OCI-LY1 (cell line): ENCODE measurements around the gene AJAP1.

Experiments used
- EZH2 ChIP-seq: fragments of 200-600 bp; sonication (generic), shearing (Covaris generic); IDR thresholded peaks from 2 replicates; pipeline ENCODE4 v1.8.0; 2017; ENCODE audit warnings: borderline replicate concordance, mixed run types, mild to moderate bottlenecking, antibody characterized with exemption, low read length, moderate library complexity, mixed read lengths
- TF ChIP-seq, protein P1 (sequence below): fragments of 200-600 bp; sonication (generic), shearing (Covaris generic); IDR thresholded peaks from 2 replicates; pipeline ENCODE4 v1.5.1; 2017; ENCODE audit warnings: mild to moderate bottlenecking, antibody characterized with exemption, low read length, moderate library complexity, mixed read lengths

DNA sequence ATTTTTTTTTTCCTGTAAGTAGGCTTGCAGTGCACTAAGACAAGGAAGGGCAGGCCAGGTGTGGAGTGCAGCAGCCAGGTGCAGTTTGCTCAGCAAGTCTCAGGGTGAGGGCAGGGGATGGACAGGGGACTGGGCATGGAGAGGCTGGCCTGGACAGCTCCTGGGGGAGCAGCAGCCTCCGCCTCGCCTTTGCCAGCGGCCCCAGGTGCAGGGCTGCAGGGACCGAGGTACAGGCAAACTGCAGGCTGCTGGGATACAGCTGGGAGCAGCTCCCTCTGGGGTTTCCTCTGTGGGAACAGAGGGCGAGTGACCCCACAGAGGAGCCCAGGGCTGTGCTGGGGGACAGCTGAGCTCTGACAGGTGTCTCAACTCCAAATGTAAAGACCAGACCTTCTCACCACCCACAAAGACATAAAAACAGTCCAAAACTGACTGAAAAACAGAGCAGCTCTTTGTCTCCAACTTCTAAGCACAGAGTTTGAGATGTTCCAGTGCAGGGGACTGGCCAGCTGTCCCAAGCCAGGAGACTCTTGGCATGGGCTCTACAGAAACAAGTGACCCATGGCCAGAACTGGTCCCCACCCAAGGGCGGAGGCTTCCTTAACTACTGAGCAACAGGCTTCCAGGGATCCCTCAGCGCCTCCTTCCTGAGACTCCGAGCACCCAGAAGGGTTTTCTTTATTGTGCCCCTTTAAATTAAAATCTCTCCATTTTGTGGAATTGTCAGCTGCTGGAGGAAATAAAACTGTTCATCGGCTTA is 27.7 kb upstream of the AJAP1 start:
- TF ChIP-seq, protein P1, sequence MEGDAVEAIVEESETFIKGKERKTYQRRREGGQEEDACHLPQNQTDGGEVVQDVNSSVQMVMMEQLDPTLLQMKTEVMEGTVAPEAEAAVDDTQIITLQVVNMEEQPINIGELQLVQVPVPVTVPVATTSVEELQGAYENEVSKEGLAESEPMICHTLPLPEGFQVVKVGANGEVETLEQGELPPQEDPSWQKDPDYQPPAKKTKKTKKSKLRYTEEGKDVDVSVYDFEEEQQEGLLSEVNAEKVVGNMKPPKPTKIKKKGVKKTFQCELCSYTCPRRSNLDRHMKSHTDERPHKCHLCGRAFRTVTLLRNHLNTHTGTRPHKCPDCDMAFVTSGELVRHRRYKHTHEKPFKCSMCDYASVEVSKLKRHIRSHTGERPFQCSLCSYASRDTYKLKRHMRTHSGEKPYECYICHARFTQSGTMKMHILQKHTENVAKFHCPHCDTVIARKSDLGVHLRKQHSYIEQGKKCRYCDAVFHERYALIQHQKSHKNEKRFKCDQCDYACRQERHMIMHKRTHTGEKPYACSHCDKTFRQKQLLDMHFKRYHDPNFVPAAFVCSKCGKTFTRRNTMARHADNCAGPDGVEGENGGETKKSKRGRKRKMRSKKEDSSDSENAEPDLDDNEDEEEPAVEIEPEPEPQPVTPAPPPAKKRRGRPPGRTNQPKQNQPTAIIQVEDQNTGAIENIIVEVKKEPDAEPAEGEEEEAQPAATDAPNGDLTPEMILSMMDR, result no peak
- TF ChIP-seq EZH2, result no peak
